Kidney epithelial cell (primary cell): ENCODE results near the gene FREM1. TPM values are rescaled to one million over a fixed set of nuclear protein-coding genes. Genes with fewer than 3 reads are reported as not detected.

ENCODE experiments used
- DNase-seq: peaks from one replicate; pipeline ENCODE4 v3.0.0-alpha.2; 2010; ENCODE audit warnings: low read depth
- H3K27me3 ChIP-seq: 2 replicates; pipeline ENCODE4 v1.6.0; 2011; ENCODE audit warnings: low read length; ENCODE audit not compliant: control insufficient read depth, insufficient read depth
- H3K36me3 ChIP-seq: 2 replicates; pipeline ENCODE4 v1.5.1; 2011; ENCODE audit warnings: low read length; ENCODE audit not compliant: control insufficient read depth, insufficient read depth
- H3K4me3 ChIP-seq: 2 replicates; pipeline ENCODE4 v1.5.1; 2011; ENCODE audit warnings: low read depth, mild to moderate bottlenecking, control low read depth, low read length
- CTCF ChIP-seq: IDR thresholded peaks from 2 replicates; pipeline ENCODE4 v1.5.1; 2011; ENCODE audit warnings: mild to moderate bottlenecking, moderate library complexity, low read length, control low read depth, inconsistent platforms; ENCODE audit not compliant: insufficient read depth, poor library complexity, severe bottlenecking
- total RNA-seq: library from RNA; depleted of rRNA; stranded (reverse); fragments of >200 nt; gene quantifications from 2 replicates; pipeline ENCODE4 v1.2.3, GENCODE V29; 2015

Gene FREM1
- total RNA-seq, 1 donor from 2014 or later, result 1.0 TPM

- Histone ChIP-seq H3K27me3 (no peaks in the 10 kb centered on the region), H3K36me3 (no peaks in the 10 kb centered on the region), H3K4me3 (no peak overlapping the region)
- DNase-seq, result no peak
- TF ChIP-seq CTCF, result no peak
Measured at GRCh38 chr9:14893280-14893679, 16.9 kb downstream of the FREM1 start.

DNA sequence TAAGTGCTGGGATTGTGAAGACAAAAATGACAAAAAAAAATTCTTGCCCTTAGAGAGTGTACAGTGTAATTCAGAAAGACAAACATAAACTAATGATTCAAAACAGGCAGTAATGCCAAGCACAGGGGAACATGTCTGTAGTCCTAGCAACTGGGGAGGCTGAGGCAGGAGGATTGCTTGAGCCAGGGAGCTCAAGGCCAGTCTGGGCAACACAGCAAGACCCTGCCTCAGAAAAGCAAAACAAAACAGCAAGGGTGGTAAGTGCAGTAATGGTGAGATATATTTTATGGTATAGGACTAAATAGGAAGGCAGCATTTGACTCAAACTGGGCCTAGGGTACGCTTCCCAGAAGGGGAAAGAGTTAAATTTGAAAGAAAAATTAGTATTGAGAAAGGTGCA is 18.9 kb downstream of the FREM1 start:
- TF ChIP-seq CTCF, result no peak
- H3K27me3 ChIP-seq, result no peaks in the 10 kb centered on the region
- H3K36me3 ChIP-seq, result no peaks in the 10 kb centered on the region
- H3K4me3 ChIP-seq, result no peak overlapping the region
- no peak for DNase-seq

DNA sequence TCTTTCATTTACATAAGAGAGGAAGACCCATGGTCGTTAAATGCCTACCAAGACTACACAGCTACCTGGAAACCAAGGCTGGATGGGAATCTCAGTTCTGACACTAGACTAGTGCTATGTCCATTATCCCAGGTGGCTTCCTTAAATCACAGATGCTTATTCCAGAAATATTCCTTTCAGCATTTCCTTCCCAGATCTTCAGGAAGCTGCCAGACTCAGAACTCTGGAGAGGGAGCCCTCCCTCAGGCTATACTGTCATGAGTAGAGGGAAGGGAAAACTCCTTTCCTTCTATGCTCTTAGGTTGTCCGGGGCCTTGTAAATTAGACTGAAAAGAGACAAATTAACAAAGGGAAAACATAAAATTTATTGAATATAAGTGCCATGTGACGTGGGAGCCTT is 20.8 kb downstream of the FREM1 start:
- Histone ChIP-seq H3K4me3 (no peak overlapping the region), H3K27me3 (no peaks in the 10 kb centered on the region), H3K36me3 (no peaks in the 10 kb centered on the region)
- DNase-seq, result no peak
- TF ChIP-seq CTCF, result no peak

- no peak for DNase-seq
- Histone ChIP-seq H3K4me3 (no peak overlapping the region), H3K27me3 (no peaks in the 10 kb centered on the region), H3K36me3 (no peaks in the 10 kb centered on the region)
- TF ChIP-seq CTCF, result no peak
Measured at GRCh38 chr9:14888875-14889274, 21.4 kb downstream of the FREM1 start.

DNA sequence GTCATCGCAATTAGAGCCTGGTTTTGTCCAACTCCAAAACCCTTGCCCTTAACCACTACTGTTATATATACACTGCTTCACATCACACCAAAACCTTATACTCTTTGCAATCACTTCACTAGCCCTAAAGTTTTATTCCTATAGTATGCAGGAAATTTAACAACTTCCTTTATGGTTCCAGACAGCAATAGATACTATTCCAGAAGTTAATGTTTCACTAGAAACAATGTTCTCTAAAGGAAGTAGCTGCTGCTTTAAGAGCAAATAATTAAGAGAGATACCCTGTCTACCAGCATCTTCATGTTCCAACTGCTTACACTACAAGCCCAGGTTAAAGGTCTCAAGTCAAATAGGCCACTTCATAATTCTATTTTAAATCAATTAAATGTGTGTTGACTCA is 22.0 kb downstream of the FREM1 start:
- Histone ChIP-seq H3K4me3 (no peak overlapping the region), H3K36me3 (no peaks in the 10 kb centered on the region), H3K27me3 (no peaks in the 10 kb centered on the region)
- no peak for TF ChIP-seq CTCF
- no peak for DNase-seq

DNA sequence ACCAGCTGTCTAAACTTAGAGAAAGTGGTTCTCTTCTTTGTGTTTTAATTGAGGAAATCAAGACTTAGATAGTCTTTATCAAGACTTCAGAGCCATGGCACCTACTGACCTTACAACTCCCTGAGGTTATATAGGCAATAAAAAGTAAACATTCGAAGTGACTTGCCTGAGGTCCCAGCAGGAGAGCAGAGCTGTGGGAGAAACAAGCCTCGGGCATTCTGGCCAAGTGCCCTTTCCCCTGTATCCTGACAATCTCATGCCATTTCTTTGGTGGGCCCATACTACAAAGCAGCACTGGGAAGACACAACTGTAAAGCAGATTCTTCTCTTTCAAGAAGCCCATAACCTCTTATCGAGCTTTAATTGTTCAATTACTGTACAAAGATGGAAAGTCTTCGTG is 23.1 kb downstream of the FREM1 start:
- Histone ChIP-seq H3K27me3 (no peaks in the 10 kb centered on the region), H3K36me3 (no peaks in the 10 kb centered on the region), H3K4me3 (no peak overlapping the region)
- no peak for DNase-seq
- TF ChIP-seq CTCF, result no peak
